Prostate gland (tissue), 2 donors: Measurements from ENCODE around the gene KCNJ15.

Experiments
- CTCF ChIP-seq, 4 experiments: fragments of 200-600 bp in 2 of 4; fragments of 450-650 bp in 2 of 4; sonication (generic) in 2 of 4; IDR thresholded peaks; 1 replicate in 3 of 4; 2 replicates in 1 of 4; pipeline ENCODE4 v1.5.1; 2016 to 2019; ENCODE audit warnings: antibody characterized with exemption in 4 of 4, mild to moderate bottlenecking in 2 of 4, moderate library complexity in 2 of 4
- POLR2A ChIP-seq: fragments of 450-650 bp; IDR thresholded peaks from one replicate; pipeline ENCODE4 v1.6.1; 2016; ENCODE audit warnings: antibody characterized with exemption, mild to moderate bottlenecking

- TF ChIP-seq POLR2A (no peak), CTCF (IDR thresholded peaks at IDR 0.05) (no peak)
Measured at GRCh38 chr21:38268864-38269575, 12.2 kb downstream of the KCNJ15 start.
